Panc1 (cell line): Measurements from ENCODE around the gene HES5. TPM values are rescaled to one million over a fixed set of nuclear protein-coding genes. Genes with fewer than 3 reads are reported as not detected.

Source experiments
- ATAC-seq: fragments of 200-7000 bp; cut with Tn5 transposase; 2 replicates; pipeline ENCODE4 v1.9.1; 2020; ENCODE audit warnings: mild to moderate bottlenecking, moderate library complexity
- BruUV-seq: library from RNA; stranded (reverse); fragments of 400-500 nt; replicated peaks from 2 replicates; lab custom pipeline; 2021; lab: Mats Ljungman, UMichigan
- CTCF ChIA-PET: fragments of 300-600 bp; sonication (Branson Sonifier 250); formaldehyde crosslinking; loops from one replicate; lab custom pipeline; 2022; ENCODE audit warnings: antibody characterized with exemption; lab: Charles Lee
- POLR2A ChIA-PET: fragments of 300-600 bp; sonication (Branson Sonifier 250); formaldehyde crosslinking; loops from one replicate; lab custom pipeline; 2022; ENCODE audit warnings: antibody characterized with exemption; lab: Charles Lee
- DNase-seq: peaks from one replicate; pipeline ENCODE4 v3.0.0-alpha.2; 2010; ENCODE audit warnings: low read depth, low spot score
- H3K27ac ChIP-seq: 2 replicates; pipeline ENCODE4 v1.5.1; 2011; ENCODE audit warnings: mild to moderate bottlenecking, low read length, inconsistent platforms
- H3K27me3 ChIP-seq: fragments of 200-500 bp; sonication (Bioruptor generic); 2 replicates; pipeline ENCODE4 v1.6.0; 2014; ENCODE audit warnings: low read length, inconsistent platforms; ENCODE audit not compliant: control insufficient read depth, insufficient read depth
- H3K36me3 ChIP-seq: fragments of 200-500 bp; sonication (Bioruptor generic); 2 replicates; pipeline ENCODE4 v1.5.1; 2014; ENCODE audit warnings: inconsistent platforms, mild to moderate bottlenecking, low read length, moderate library complexity; ENCODE audit not compliant: control insufficient read depth, insufficient read depth
- H3K4me1 ChIP-seq: 2 replicates; pipeline ENCODE4 v1.5.1; 2011; ENCODE audit warnings: inconsistent platforms, mild to moderate bottlenecking, low read length, moderate library complexity; ENCODE audit not compliant: control insufficient read depth, insufficient read depth
- H3K4me3 ChIP-seq, 2 experiments: 2 replicates each; pipeline ENCODE4 v1.5.1; 2011 to 2012; ENCODE audit warnings: low read depth in 2 of 2, low read length in 2 of 2, mild to moderate bottlenecking in 2 of 2, inconsistent platforms in 1 of 2, moderate library complexity in 1 of 2
- H3K9me3 ChIP-seq: fragments of 200-500 bp; sonication (Bioruptor generic); 2 replicates; pipeline ENCODE4 v1.5.1; 2014; ENCODE audit warnings: low read depth, mild to moderate bottlenecking, inconsistent platforms, low read length, moderate library complexity; ENCODE audit not compliant: control insufficient read depth, insufficient read depth
- POLR2AphosphoS5 ChIP-seq: IDR thresholded peaks from 2 replicates; pipeline ENCODE4 v1.6.1; 2012; ENCODE audit warnings: mild to moderate bottlenecking, low read depth, low read length, moderate library complexity
- SIN3A ChIP-seq: IDR thresholded peaks from 2 replicates; pipeline ENCODE4 v1.6.1; 2012; ENCODE audit warnings: low read depth, mild to moderate bottlenecking, low read length, moderate library complexity, borderline replicate concordance; ENCODE audit not compliant: insufficient read depth
- TCF7L2 ChIP-seq: IDR thresholded peaks from 2 replicates; pipeline ENCODE4 v1.6.1; 2011; ENCODE audit warnings: mild to moderate bottlenecking, low read depth, low read length, inconsistent platforms
- in situ Hi-C: cut with HindIII; loops from 2 replicates; pipeline ENCODE4 v1.10.0; 2016; ENCODE audit warnings: low sequenced_read_pairs, low pct_unique_long_range_greater_than_20kb
- intact Hi-C: fragments of 100-400 bp; cut with micrococcal nuclease; formaldehyde crosslinking; loops from one replicate; pipeline ENCODE4 v1.10.0; 2022; ENCODE audit not compliant: unreplicated experiment
- total RNA-seq: library from RNA; stranded (reverse); gene quantifications from one replicate; pipeline ENCODE4 v1.2.1, GENCODE V29; 2021; ENCODE audit not compliant: unreplicated experiment
- TF ChIP-seq, protein P1 (sequence below): fragments of 450-650 bp; IDR thresholded peaks from 2 replicates; pipeline ENCODE4 v1.5.1; 2017; ENCODE audit warnings: mild to moderate bottlenecking
- TF ChIP-seq, protein P2 (sequence below), 2 experiments: IDR thresholded peaks; 2 replicates each; pipeline ENCODE4 v1.6.1; 2011 to 2012; ENCODE audit warnings: low read depth in 2 of 2, control low read depth in 1 of 2, low read length in 1 of 2, mild to moderate bottlenecking in 1 of 2, moderate library complexity in 1 of 2; ENCODE audit not compliant: insufficient read depth in 1 of 2

Gene HES5
- total RNA-seq, 1 experiment from 2014 or later, result not detected

DNA sequence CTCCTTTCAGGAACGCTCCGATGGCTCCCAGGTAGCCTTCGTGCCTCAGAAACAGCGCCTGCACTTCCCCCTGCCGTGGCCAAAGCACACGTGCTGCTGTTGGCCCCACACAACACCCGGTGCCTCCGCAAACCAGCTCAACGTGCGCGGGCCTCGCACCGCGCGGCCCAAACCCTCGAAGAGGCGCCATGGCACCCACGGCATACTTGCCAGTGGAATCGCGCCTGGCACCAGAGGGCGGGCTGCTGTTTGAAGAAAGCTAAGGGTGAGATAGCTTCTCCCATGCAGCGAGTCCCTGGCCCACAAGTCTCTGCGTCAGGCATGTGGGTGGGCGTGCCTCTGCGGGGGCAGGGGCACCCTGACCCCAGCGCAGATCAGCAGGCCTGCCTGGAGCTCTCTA, 11.5 kb downstream of the HES5 start:
- H3K36me3 ChIP-seq, result peaks cover 3% of the 10 kb centered on the region
- peaks cover 6% of the 10 kb centered on the region for H3K4me1 ChIP-seq
- in situ Hi-C loops, result no loop called here
- intact Hi-C loops, result no loop called here
- no peak for TF ChIP-seq TCF7L2
- TF ChIP-seq, protein P1, sequence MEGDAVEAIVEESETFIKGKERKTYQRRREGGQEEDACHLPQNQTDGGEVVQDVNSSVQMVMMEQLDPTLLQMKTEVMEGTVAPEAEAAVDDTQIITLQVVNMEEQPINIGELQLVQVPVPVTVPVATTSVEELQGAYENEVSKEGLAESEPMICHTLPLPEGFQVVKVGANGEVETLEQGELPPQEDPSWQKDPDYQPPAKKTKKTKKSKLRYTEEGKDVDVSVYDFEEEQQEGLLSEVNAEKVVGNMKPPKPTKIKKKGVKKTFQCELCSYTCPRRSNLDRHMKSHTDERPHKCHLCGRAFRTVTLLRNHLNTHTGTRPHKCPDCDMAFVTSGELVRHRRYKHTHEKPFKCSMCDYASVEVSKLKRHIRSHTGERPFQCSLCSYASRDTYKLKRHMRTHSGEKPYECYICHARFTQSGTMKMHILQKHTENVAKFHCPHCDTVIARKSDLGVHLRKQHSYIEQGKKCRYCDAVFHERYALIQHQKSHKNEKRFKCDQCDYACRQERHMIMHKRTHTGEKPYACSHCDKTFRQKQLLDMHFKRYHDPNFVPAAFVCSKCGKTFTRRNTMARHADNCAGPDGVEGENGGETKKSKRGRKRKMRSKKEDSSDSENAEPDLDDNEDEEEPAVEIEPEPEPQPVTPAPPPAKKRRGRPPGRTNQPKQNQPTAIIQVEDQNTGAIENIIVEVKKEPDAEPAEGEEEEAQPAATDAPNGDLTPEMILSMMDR, result no peak
- TF ChIP-seq, protein P2, sequence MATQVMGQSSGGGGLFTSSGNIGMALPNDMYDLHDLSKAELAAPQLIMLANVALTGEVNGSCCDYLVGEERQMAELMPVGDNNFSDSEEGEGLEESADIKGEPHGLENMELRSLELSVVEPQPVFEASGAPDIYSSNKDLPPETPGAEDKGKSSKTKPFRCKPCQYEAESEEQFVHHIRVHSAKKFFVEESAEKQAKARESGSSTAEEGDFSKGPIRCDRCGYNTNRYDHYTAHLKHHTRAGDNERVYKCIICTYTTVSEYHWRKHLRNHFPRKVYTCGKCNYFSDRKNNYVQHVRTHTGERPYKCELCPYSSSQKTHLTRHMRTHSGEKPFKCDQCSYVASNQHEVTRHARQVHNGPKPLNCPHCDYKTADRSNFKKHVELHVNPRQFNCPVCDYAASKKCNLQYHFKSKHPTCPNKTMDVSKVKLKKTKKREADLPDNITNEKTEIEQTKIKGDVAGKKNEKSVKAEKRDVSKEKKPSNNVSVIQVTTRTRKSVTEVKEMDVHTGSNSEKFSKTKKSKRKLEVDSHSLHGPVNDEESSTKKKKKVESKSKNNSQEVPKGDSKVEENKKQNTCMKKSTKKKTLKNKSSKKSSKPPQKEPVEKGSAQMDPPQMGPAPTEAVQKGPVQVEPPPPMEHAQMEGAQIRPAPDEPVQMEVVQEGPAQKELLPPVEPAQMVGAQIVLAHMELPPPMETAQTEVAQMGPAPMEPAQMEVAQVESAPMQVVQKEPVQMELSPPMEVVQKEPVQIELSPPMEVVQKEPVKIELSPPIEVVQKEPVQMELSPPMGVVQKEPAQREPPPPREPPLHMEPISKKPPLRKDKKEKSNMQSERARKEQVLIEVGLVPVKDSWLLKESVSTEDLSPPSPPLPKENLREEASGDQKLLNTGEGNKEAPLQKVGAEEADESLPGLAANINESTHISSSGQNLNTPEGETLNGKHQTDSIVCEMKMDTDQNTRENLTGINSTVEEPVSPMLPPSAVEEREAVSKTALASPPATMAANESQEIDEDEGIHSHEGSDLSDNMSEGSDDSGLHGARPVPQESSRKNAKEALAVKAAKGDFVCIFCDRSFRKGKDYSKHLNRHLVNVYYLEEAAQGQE (IDR thresholded peaks at IDR 0.05; ENCODE audit: insufficient read depth in 1 of 2, low read depth in 2 of 2, low read length in 1 of 2), result no peak
- TF ChIP-seq POLR2AphosphoS5, result no peak
- no peak for TF ChIP-seq SIN3A
- H3K27me3 ChIP-seq, result no peaks in the 10 kb centered on the region
- DNase-seq (no peak), ATAC-seq (no peak)
- H3K4me3 ChIP-seq, result no peak overlapping the region
- no TSS peak for BruUV-seq
- POLR2A ChIA-PET, result interaction anchor here (0.5 kb wide), 1 partner anchor 8 kb away, joined by 5 read pairs; no protein-coding TSS in a partner anchor
- CTCF ChIA-PET, result no interaction called here
- H3K9me3 ChIP-seq, result no peaks in the 10 kb centered on the region
- no peak overlapping the region for H3K27ac ChIP-seq

DNA sequence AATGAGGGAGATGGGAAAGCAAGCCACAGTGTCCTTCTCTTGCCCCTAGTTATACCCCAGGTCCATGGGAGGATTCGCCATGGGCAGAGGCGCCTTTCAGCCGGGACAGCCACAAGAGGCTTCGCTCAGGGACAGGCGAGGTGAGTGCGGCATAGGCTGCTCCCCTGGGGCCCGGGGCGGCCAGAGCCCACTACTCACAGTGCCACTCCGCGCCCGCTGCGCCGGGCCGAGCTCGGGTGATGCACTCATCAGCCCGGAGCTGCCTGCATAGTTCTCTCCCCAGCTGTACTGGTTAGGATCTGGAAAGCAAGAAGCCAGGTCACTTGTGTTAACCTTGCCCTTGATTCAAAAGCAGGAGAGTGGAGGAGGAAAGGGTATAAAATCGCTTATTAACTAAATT, 12.1 kb downstream of the HES5 start:
- BruUV-seq, result no TSS peak
- Histone ChIP-seq H3K27me3 (no peaks in the 10 kb centered on the region), H3K36me3 (peaks cover 3% of the 10 kb centered on the region), H3K4me1 (peaks cover under 1% of the 10 kb centered on the region; the same call in 1 of the 2 replicates), H3K9me3 (no peaks in the 10 kb centered on the region), H3K27ac (no peak overlapping the region), H3K4me3 (no peak overlapping the region)
- ChIA-PET CTCF (no interaction called here), POLR2A (interaction anchor here (0.5 kb wide), 1 partner anchor 9 kb away, joined by 5 read pairs; no protein-coding TSS in a partner anchor)
- no peak for DNase-seq
- TF ChIP-seq, protein P2 (IDR thresholded peaks at IDR 0.05; ENCODE audit: insufficient read depth in 1 of 2, low read depth in 2 of 2, low read length in 1 of 2), result no peak
- intact Hi-C loops, result no loop called here
- in situ Hi-C loops, result no loop called here
- no peak for ATAC-seq
